ENCODE data around the gene UST.
"Not testable (repeated sequence)": the region's sequence is repeated elsewhere in the genome, so short reads cannot be mapped to it uniquely, and the experiment has no call there.

Gene UST

DNA sequence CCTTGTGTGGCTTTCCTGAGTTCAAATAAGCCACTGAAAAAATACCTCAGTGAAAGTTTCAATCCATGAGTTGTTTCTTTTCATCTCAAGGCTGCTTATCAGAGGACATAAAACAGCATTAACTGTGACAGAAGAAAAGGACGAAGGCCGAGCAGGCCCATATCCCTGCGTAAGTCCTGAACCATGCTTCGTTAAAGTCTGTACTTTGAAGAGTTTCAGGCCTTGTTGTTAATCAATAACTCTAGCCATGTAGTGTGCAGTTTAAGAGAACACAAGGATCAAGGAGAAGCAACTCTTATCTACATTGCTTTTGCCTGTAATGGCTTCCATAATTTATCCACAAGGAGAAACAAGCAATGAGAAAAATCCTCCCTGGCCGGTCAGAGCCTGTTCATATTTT lies 165.4 kb downstream of the UST start:
- no peak for TF ChIP-seq CTCF (IDR thresholded peaks at IDR 0.05)
- DNase-seq: no peak
- no peak overlapping the region for H3K4me3 Mint-ChIP-seq

DNA sequence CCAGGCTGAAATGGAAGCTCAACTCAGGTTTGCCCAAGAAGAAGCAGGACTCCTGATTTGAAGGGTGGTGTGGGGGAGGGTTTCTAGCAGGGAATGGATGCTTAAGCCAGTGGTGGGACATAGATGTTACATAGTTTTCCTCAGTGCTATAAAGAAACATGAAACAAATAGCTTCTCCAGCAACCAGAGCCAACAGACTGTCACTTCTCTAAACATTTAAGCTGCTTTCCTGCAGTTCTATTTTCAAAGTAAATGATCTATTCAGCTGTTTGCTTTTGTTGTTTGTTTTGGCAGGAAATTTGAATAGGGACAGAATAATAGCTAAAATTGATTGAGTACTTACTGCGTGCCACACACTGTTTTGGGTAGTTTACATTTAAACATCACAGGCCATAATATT lies 169.0 kb downstream of the UST start:
- no peak overlapping the region for H3K27ac Mint-ChIP-seq
- peaks cover 68% of the 10 kb centered on the region for H3K36me3 Mint-ChIP-seq (ENCODE audit: low read depth)
- H3K9me3 Mint-ChIP-seq: peaks cover 28% of the 10 kb centered on the region
- H3K27me3 Mint-ChIP-seq (ENCODE audit: low read depth, poor library complexity): peaks cover 5% of the 10 kb centered on the region
- H3K4me3 Mint-ChIP-seq: no peak overlapping the region
- DNase-seq: no peak
- TF ChIP-seq CTCF (IDR thresholded peaks at IDR 0.05): no peak
- peaks cover 15% of the 10 kb centered on the region for H3K4me1 Mint-ChIP-seq

More for the DNA sequence above, 165.4 kb downstream of the UST start:
- H3K4me1 Mint-ChIP-seq: peaks cover 19% of the 10 kb centered on the region
- H3K36me3 Mint-ChIP-seq (ENCODE audit: low read depth): peaks cover 40% of the 10 kb centered on the region
- peaks cover 19% of the 10 kb centered on the region for H3K9me3 Mint-ChIP-seq
- H3K27ac Mint-ChIP-seq: no peak overlapping the region
- no peaks in the 10 kb centered on the region for H3K27me3 Mint-ChIP-seq (ENCODE audit: low read depth, poor library complexity)

DNA sequence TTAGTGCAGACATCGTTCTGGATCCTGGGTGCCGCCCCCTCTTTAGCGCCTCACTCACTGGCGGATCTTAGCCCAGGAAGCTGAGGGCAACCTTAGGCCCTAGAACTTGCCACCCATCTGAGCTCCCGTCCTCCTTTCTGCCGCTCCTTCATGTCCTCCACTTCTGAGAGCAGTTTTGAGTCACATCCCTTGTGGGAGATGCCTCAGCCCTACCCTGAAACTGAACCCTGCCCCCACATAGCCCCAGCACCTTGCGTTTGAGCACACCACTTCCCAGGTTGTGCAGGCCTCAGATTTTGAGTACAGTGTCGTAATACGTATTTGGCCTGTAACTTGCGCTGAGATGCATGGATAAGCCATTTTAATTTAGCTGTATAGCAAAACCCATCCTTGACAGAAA lies 169.7 kb downstream of the UST start:
- H3K36me3 Mint-ChIP-seq (ENCODE audit: low read depth): peaks cover 74% of the 10 kb centered on the region
- not testable (repeated sequence) for H3K4me1 Mint-ChIP-seq; H3K27me3 Mint-ChIP-seq (ENCODE audit: low read depth, poor library complexity); H3K4me3 Mint-ChIP-seq; H3K27ac Mint-ChIP-seq; DNase-seq
- H3K9me3 Mint-ChIP-seq: peaks cover 28% of the 10 kb centered on the region

DNA sequence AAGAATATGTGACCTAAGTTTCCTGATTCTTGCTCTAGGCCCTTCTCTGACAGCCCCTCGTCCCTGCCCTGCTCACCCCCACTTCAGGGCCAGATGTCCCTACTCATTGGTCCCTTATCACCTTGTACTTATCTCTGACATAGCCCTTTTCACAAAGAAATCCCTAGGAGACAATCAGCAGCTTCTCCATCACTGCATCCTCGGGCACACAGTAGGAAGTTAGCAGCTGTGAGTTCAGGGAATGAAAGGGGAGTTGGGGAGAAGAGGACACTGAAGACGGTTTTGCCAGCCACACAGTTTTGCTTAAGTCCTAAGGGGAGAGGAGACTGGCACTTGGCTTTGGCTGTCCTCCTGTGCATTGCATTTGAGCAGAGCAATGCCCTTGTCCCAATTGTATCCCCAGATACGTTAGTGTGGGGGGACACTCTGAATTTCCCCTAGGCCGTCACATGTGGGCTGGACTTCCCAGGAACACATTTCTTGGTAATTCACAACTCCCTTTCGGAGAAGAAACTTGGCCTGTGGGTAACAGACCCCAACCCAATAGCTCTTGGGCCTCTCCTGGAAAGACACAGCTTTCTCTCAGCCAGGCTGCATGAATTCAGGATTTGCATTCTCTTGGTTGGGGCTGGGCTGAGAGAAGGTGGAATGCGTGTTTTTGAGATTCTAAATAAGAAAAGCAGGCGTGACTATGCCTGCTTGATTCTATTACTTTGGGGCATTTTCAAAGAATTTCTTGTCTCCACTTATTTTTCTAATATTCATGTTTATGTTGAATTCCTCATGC lies 177.6 kb downstream of the UST start:
- no peak for TF ChIP-seq CTCF (IDR thresholded peaks at IDR 0.05)
- Mint-ChIP-seq H3K9me3 (peaks cover under 1% of the 10 kb centered on the region), H3K36me3 (ENCODE audit: low read depth) (peaks cover 26% of the 10 kb centered on the region), H3K27me3 (ENCODE audit: low read depth, poor library complexity) (peaks cover 5% of the 10 kb centered on the region), H3K4me1 (peaks cover 17% of the 10 kb centered on the region), H3K27ac (peak overlapping the region; percentile 64), H3K4me3 (no peak overlapping the region)
- no peak for DNase-seq

DNA sequence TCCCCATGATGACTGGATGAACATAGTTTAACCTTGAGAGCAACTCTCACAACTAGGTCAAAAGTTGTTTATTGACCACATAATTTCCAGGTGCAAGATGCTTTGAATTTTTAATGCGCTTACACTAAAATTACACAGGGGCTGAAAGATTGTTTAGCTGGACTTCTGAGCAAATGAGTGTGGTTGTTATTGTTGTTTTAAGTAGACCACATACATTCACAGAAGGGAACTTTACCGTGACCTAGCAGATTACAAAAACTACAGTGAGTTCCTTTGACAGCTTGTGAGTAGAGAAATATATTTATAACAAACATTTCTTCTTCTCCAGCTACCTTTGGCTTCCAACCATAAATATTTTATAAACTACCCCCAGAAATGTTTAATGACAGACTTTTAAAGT lies 178.9 kb downstream of the UST start:
- no peak overlapping the region for H3K4me3 Mint-ChIP-seq
- TF ChIP-seq CTCF (IDR thresholded peaks at IDR 0.05): no peak
- no peak for DNase-seq
- no peaks in the 10 kb centered on the region for H3K27me3 Mint-ChIP-seq (ENCODE audit: low read depth, poor library complexity)
- no peaks in the 10 kb centered on the region for H3K9me3 Mint-ChIP-seq
- H3K4me1 Mint-ChIP-seq: peaks cover 17% of the 10 kb centered on the region
- peaks cover 18% of the 10 kb centered on the region for H3K36me3 Mint-ChIP-seq (ENCODE audit: low read depth)
- no peak overlapping the region for H3K27ac Mint-ChIP-seq

DNA sequence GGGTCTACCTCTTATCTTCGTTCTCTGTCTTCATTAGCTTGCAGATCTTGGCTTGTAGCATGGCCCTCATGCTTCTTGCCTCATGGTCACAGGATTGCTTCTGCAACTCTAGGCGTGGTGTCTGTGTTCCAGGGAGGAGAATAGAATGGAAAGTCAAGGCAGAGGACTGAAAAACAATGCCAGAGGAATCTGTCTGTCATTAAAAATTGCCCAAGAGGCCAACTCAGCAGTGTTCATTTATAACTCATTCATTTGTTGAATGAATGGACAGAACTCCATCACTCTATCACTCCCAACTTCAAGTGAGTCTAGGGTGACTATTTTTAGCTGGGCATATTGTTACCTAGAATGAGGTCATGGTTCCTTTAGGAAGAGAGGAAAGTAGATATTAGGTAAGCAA lies 179.6 kb downstream of the UST start:
- Mint-ChIP-seq H3K36me3 (ENCODE audit: low read depth) (peaks cover 12% of the 10 kb centered on the region), H3K27ac (no peak overlapping the region), H3K4me1 (peaks cover 17% of the 10 kb centered on the region), H3K4me3 (no peak overlapping the region), H3K27me3 (ENCODE audit: low read depth, poor library complexity) (no peaks in the 10 kb centered on the region), H3K9me3 (no peaks in the 10 kb centered on the region)
- TF ChIP-seq CTCF (IDR thresholded peaks at IDR 0.05): no peak
- no peak for DNase-seq

All from nephron progenitor cell (in vitro differentiated cells).